Stimulated activated CD4-positive, alpha-beta T cell treated with anti-CD3 and anti-CD28 coated beads, TNF-alpha, amount 100 ng/mL, for 24 hours (primary cell): ENCODE data around the gene TBC1D22A.
"Not testable (repeated sequence)": the region's sequence is repeated elsewhere in the genome, so short reads cannot be mapped to it uniquely, and the experiment has no call there.

Experiments used
- DNase-seq, 3 experiments: peaks; one replicate each; pipeline ENCODE4 v3.0.0-alpha.2; 2020; ENCODE audit warnings: low read depth in 3 of 3

Gene TBC1D22A

DNA sequence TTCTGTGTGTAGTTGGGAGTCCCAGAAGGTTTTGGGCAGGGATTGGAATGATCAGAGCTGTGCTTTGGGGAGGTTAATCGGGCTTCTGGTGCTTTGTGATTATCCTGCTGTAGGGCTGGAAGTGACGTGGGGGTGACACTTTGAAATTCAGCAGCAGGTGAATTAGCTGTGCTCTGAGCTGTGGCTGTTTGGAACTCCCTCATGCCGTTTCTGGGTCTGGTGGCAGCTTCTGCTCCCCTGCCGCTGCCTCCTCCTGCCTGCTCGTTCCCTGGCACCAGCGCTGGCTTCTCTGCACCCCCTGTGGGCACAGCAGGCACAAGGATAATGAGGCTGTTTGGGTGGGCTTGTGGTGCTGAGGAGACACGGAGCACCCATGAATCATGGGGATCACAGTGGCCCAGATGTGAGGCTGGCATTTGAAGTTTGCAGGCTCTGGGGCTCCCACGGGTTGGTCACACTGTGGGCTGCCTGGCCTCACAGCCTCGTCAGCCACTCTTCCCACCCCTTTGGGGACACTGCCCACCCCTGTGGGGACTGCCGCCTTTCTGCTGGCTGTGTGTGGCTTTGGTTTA, 49.7 kb downstream of the TBC1D22A start:
- DNase-seq = no peak

GRCh38 chr22:46812788-46813187, 50.3 kb downstream of the TBC1D22A start:
- DNase-seq = no peak

DNA sequence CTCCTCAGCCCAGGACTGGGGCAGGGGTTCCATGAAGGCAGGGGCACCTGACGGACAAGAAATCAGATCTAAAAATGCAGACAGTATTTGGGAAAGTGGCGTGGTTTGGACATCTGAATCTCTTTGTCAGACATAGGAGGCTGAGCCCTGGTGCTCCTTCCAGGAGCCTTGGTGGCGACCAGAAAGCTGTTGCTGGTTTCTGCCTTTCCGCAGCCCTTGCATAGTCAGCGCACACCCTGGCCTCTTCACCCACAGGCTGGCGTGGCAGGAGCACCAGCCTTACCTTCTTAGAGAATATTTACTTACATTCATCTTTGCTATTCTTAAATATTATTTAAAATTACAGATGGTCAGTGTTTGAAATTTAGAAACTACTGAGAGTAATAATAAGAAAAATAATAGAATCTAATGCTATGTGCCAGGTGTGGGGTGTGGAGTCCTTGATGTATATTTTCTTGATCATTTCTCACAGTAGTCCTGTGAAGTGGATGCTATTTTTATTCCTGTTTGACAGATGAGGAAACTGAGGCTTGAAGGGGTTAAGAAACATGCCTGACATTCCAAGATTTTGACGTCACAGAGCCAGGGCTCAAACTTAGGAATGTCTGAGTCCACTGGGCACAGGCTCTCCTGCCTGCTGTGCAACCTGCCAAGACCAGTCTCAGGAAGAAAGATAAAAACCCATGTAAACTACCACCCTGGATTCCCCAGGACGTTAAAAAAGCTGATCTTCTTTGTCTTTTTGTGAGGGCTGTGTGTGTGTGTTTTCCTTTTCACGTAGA, 51.6 kb downstream of the TBC1D22A start:
- no peak for DNase-seq

- no peak for DNase-seq
Observed at GRCh38 chr22:46815132-46815531, 52.7 kb downstream of the TBC1D22A start.

DNA sequence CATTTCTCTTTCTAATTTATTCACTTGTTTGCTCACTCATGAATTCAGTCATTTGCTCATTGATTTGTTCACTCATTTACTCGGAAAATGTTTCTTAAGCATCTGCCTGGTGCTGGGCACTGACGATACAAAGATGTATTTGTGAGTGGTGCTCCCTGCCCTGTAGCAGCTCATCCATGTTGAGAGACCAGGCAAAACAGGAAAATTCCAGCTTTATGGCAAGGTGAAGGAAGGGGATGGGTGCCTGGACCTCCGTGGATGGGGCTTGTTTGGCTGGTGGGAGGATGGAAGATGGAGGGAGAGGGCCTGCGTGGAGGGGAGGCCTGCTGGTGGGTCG, 53.1 kb downstream of the TBC1D22A start:
- no peak for DNase-seq

DNA sequence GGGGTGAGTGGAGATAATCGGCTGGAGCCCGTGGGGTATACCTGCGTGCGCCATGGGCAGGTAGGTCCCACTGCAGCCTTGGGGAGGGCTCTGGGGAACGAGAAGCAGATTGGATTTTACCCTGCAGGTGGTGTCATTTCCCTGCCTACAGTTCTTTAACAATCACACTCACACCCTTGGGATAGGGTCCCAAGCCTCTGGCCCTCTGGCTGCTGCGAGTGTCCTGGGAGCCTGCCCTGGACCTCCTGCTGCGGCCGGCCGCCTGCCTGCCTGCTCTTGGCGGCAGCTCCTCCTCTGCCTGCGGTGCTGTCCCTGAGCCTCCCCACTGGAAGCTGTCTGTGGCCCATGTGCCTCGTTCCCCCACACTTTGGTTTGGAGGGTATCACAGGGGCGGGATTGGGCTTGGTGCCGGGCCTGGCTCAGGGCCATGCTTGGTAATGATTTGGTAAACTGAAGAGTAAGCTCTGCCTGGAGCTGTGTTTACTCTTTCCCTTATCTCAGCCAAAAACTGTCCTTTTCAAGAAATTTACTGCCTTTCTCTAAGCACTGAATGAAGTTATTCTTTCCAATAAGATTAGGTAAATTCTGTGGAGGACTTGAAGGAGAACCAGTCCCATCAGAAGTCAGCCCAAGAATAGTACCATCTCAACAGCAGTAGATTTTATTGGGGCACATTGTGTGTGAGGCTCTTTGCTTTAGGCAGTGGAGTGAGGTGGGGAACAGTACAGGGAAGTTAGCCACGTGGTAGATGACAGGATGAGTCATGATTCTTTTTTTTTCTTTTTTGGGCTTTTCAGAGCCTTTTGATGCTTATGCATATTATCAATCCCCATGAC, 53.7 kb downstream of the TBC1D22A start:
- no peak for DNase-seq

- not testable (repeated sequence) for DNase-seq
Observed at GRCh38 chr22:46817390-46817789, 54.9 kb downstream of the TBC1D22A start.

- DNase-seq = no peak
Observed at GRCh38 chr22:46823248-46823647, 60.8 kb downstream of the TBC1D22A start.

DNA sequence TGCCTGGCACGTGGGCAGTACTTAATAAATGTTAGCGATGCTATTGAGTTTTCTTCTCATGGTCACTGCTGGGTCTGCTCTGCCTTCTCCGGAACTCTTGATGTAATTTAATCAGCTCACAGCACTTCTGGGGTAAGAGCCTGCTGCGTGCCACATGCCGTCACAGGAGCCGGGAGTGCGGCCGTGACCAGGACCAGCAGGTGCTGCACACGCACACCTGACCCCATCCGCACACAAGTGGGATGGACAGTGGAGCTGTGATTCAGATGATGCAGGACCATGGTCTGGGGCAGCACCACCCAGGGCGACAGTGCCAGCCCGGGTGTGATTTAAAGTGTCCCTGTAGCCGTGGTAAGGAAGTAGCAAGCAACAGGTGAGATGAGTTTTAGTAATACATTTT, 61.2 kb downstream of the TBC1D22A start:
- DNase-seq = no peak

GRCh38 chr22:46824344-46824909, 62.0 kb downstream of the TBC1D22A start:
- no peak for DNase-seq

DNA sequence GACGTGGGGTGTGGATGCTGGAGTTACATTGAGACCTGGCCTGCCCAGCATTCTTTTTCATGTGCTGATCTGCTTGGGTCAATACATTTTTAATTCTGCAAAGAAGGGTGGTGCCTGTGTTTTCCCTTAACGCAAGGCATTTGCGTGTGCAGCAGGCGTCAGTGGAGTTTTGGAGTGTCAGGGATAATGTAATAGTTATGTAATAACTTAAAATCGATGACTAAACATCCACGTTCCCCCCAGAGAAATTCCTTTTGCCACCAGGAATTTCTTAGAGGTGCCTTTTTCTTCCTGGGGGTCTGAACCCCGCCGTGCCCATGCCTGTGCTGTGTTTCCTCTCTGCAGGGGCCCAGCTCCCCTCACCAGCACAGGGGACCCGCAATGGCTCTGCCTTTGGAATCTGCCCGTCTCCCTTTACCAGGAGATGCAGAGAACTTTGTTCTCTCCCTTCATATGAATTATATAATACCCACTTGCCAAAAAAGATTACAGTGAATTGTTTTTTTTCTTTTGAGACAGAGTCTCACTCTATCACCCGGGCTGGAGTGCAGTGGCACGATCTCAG, 62.6 kb downstream of the TBC1D22A start:
- DNase-seq = no peak

DNA sequence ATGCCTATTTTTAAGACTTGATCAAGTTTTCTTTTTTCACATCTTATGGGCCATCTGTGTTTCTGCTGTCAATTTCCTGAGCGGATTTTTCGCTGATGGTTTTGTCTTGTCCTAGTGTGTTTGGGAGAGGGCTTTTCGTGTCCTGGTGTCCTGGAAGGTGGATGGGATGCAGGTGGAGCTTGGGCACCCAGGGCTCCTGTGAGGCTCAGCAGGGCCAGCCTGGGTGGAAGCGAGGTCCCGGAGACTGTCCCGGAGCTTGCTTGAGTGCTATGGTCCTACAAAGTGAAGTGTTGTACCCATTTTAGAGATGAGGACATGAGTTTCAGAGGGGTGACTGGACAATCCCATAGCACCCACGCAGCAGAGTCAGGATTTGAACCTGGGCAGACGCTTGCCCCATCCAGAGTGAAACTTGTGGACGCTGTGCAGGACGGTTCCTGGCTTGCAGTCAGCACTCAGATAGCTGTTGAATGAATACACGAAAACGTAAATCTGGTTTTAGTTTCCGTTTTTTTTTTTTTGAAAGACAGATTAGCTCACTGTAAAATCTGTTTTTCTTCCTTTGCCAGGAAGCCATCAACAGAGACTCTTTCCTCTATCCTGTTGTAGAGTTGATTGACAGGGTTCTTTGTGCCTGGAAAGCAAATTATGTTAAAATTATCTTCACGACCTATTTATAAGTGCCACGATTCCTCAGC, 64.1 kb downstream of the TBC1D22A start:
- no peak for DNase-seq

- no peak for DNase-seq
Observed at GRCh38 chr22:46827136-46827780, 64.8 kb downstream of the TBC1D22A start.

DNA sequence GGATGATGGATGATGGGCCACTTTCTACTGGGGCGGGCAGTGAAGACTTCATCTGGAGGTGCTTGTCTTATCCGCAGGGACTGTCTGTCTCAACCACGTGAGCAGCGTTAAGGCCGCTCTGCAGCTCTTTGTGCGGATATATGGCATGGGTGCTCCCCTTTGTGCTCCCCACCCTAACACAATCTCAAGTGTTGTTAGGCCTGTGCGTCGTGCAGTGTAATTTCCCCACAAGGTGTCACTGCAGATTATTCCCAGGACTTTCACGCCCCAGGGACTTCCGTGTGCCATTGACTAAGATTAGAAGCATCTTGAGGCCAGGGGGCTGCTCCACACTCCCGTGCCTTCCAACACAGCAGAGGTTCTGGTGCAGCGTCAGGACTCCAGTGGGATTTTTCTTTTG, 65.3 kb downstream of the TBC1D22A start:
- no peak for DNase-seq

- no peak for DNase-seq
Observed at GRCh38 chr22:46828323-46828900, 66.0 kb downstream of the TBC1D22A start.

DNA sequence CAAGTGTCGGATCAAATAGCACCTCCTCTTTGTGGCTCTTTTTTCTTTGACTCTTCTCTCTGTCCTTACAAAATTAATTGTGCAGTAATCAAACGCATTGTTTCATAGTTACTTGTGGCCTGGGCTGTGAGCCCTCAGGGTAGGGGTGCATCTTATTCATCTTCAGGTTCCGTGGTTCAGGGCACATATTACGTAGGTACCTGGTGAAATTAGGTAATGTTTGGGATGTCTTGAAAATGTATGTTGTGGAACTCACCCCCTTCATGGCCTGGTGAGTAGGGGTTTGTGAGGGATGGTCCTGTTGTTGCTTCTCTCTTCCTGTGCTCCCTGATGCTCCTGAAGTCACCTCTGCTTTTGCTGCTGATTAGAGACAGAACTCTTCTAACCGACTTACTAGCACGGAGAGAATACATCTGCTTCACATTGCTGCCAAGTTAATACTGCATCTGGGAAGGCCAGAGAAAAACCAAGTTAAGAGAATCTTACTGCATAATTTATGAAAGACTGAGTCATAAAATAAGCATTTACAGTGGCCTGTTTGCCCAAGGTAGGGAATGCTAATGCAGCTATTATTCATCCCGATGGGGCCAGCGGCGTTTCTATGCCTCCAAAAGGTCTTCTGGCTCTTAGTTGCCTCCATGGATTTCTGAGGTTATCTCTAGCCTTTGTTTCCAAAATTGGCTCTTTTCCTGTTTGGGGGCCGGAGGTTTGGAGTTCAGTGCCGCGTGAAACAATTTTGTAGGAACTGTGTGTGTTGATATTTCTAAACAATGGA, 66.9 kb downstream of the TBC1D22A start:
- DNase-seq = no peak

GRCh38 chr22:46829941-46830715, 67.7 kb downstream of the TBC1D22A start:
- DNase-seq = no peak

DNA sequence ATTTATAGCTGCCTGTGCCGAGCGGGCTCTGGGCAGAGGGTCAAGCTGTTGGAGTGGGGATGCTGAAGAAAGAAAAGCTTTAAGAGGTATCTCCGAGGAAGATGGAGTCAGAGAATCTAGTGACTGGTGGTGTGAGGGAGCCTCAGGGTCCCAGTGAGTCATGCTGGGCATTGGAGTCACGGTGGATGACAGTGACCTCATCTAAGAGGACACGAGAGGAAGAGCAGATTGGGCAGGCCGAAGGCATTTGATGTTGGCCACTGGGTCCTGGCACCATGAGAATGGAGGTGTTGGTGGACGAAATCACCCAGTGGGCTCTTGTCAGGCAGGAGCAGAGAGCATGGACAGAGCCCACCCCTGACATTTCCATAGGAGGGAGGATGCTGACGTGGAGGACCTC, 68.4 kb downstream of the TBC1D22A start:
- DNase-seq = no peak

DNA sequence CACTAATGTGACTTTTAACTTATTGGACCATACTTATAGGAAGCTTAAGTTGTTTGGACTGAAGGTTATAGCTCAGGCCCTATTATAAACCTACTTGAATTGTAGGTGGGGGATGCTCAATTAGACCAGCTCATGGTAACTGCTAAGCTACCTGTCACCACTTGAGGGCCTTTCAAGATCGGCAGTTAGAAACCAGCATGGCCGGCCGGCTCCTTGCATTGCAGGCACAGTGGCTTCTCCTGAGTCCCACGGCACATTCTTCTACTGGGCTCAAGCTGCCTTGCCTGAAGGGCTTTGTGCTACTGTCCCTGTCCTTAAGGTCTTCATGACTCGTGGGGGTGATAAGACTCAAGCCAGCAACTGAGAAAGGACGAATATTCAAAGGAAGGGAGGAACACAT, 70.8 kb downstream of the TBC1D22A start:
- DNase-seq = no peak
